K562 (cell line): Measurements from ENCODE around the gene TBC1D10A. TPM values are rescaled to one million over a fixed set of nuclear protein-coding genes. Genes with fewer than 3 reads are reported as not detected.

Source experiments
- ATAC-seq: fragments of 200-7000 bp; cut with Tn5 transposase; 3 replicates; pipeline ENCODE4 v1.9.1; 2020; ENCODE audit warnings: moderate library complexity
- BruUV-seq: library from RNA; stranded (reverse); fragments of 400-500 nt; replicated peaks from 2 replicates; lab custom pipeline; 2021; lab: Mats Ljungman, UMichigan
- CTCF ChIA-PET: fragments of 300-600 bp; formaldehyde crosslinking; extraction: SDS; loops from one replicate; lab custom pipeline; 2021; ENCODE audit warnings: low intra/inter-chr PET ratio; lab: Yijun Ruan, JAX
- POLR2A ChIA-PET: fragments of 300-600, 350-650 bp; sonication (Branson Sonifier 250); formaldehyde crosslinking; extraction: SDS; loops from one replicate; lab custom pipeline; 2021; ENCODE audit warnings: antibody characterized with exemption, inconsistent platforms; lab: Yijun Ruan, JAX
- DNase-seq, 4 experiments: peaks; one replicate each; pipeline versions ENCODE4 v3.0.0 to v3.0.0-alpha.2; 2011 to 2018; ENCODE audit warnings: low spot score in 3 of 4, mixed read lengths in 3 of 4; ENCODE audit errors: extremely low read depth in 1 of 4
- FAIRE-seq: peaks from 2 replicates; lab custom pipeline; 2011; peaks lifted over from hg19 to GRCh38; lab: Jason Lieb, UNC
- H2AFZ ChIP-seq: 2 replicates; pipeline ENCODE4 v1.6.0; 2011; ENCODE audit warnings: low read depth, low read length, control low read depth, inconsistent platforms
- H3K27ac ChIP-seq: fragments of 200-600 bp; 3 replicates; pipeline ENCODE4 v1.8.0; 2011; ENCODE audit warnings: low read depth, mild to moderate bottlenecking, control low read depth, inconsistent platforms, low read length, moderate library complexity, mixed read lengths; ENCODE audit errors: extremely low read depth
- H3K27me3 ChIP-seq, 2 experiments: fragments of 300-600 bp in 1 of 2; 2 replicates in 1 of 2; 3 replicates in 1 of 2; pipeline versions ENCODE4 v1.6.0 to v1.8.0; 2011; ENCODE audit warnings: inconsistent platforms in 2 of 2, low read length in 2 of 2, mild to moderate bottlenecking in 1 of 2, mixed read lengths in 1 of 2, moderate library complexity in 1 of 2; ENCODE audit not compliant: control insufficient read depth in 2 of 2, insufficient read depth in 2 of 2
- H3K36me3 ChIP-seq: fragments of 300-600 bp; 3 replicates; pipeline ENCODE4 v1.8.0; 2011; ENCODE audit warnings: mild to moderate bottlenecking, low read length, inconsistent platforms; ENCODE audit not compliant: control insufficient read depth, insufficient read depth
- H3K4me1 ChIP-seq, 2 experiments: fragments of 200-600 bp in 1 of 2; replicated peaks in 1 of 2; 2 replicates in 1 of 2; 3 replicates in 1 of 2; pipeline versions ENCODE4 v1.5.1 to v1.8.0; 2011; ENCODE audit warnings: inconsistent platforms in 2 of 2, low read length in 2 of 2, mild to moderate bottlenecking in 1 of 2, mixed read lengths in 1 of 2, moderate library complexity in 1 of 2; ENCODE audit not compliant: control insufficient read depth in 2 of 2, insufficient read depth in 2 of 2
- H3K4me2 ChIP-seq: 2 replicates; pipeline ENCODE4 v1.6.1; 2011; ENCODE audit warnings: low read length, control low read depth, inconsistent platforms, mixed read lengths; ENCODE audit not compliant: insufficient read depth
- H3K4me3 ChIP-seq: fragments of 200-600 bp; sonication (generic), shearing (Covaris generic); 2 replicates; pipeline ENCODE4 v1.5.1; 2016; ENCODE audit warnings: control low read depth, inconsistent platforms
- H3K79me2 ChIP-seq: fragments of 200-600 bp; 3 replicates; pipeline ENCODE4 v1.8.0; 2011; ENCODE audit warnings: low read length, inconsistent platforms; ENCODE audit not compliant: control insufficient read depth, insufficient read depth
- H3K9ac ChIP-seq, 2 experiments: 2 replicates each; pipeline versions ENCODE4 v1.6.0 to v1.6.1; 2011; ENCODE audit warnings: low read depth in 2 of 2, low read length in 2 of 2, control low read depth in 1 of 2, inconsistent platforms in 1 of 2, mild to moderate bottlenecking in 1 of 2, mixed read lengths in 1 of 2; ENCODE audit not compliant: insufficient read depth in 1 of 2
- H3K9me1 ChIP-seq: one replicate; pipeline ENCODE4 v1.6.0; 2011; ENCODE audit warnings: inconsistent platforms, mild to moderate bottlenecking, low read length, moderate library complexity; ENCODE audit not compliant: control insufficient read depth, insufficient read depth
- H3K9me3 ChIP-seq: replicated peaks from 2 replicates; pipeline ENCODE4 v1.5.1; 2011; ENCODE audit warnings: low read depth, low read length, inconsistent platforms; ENCODE audit not compliant: control insufficient read depth, insufficient read depth
- H4K20me1 ChIP-seq: replicated peaks from 2 replicates; pipeline ENCODE4 v1.6.1; 2011; ENCODE audit warnings: low read length, inconsistent platforms, mixed read lengths; ENCODE audit not compliant: control insufficient read depth, insufficient read depth
- ETV1 ChIP-seq: fragments of 450-650 bp; conservative IDR thresholded peaks from 2 replicates; pipeline ENCODE4 v1.6.1; 2016; ENCODE audit warnings: missing genetic modification characterization, control low read depth, low read depth, missing compliant biosample characterization
- EWSR1 ChIP-seq: fragments of 450-650 bp; IDR thresholded peaks from 2 replicates; pipeline ENCODE4 v1.6.1; 2018; ENCODE audit warnings: borderline replicate concordance, mild to moderate bottlenecking, low read depth, moderate library complexity; ENCODE audit not compliant: partially characterized antibody
- JUND ChIP-seq, 2 experiments: IDR thresholded peaks; 2 replicates in 1 of 2; 3 replicates in 1 of 2; pipeline ENCODE4 v1.6.1; 2011; ENCODE audit warnings: borderline replicate concordance in 2 of 2, low read depth in 2 of 2, low read length in 2 of 2, improper control_type of control experiment in 1 of 2, missing biosample characterization in 1 of 2, missing genetic modification characterization in 1 of 2, missing genetic modification reagents in 1 of 2
- KDM2B ChIP-seq: fragments of 250-450 bp; sonication (Bioruptor Pico); IDR thresholded peaks from 2 replicates; pipeline ENCODE4 v1.8.0; 2021; ENCODE audit warnings: mild to moderate bottlenecking, moderate library complexity
- RREB1 ChIP-seq: fragments of 250-450 bp; sonication (Bioruptor Pico); IDR thresholded peaks from 2 replicates; pipeline ENCODE4 v1.4.0; 2020
- SMARCE1 ChIP-seq: fragments of 450-650 bp; IDR thresholded peaks from 2 replicates; pipeline ENCODE4 v1.7.1; 2016; ENCODE audit warnings: mild to moderate bottlenecking
- THAP7 ChIP-seq: fragments of 250-450 bp; sonication (Bioruptor Pico); IDR thresholded peaks from 2 replicates; pipeline ENCODE4 v1.5.0; 2021
- ZFP36 ChIP-seq: fragments of 150-350 bp; IDR thresholded peaks from 2 replicates; pipeline ENCODE4 v1.6.1; 2018; ENCODE audit warnings: low read length, low read depth; ENCODE audit not compliant: partially characterized antibody
- ZNF311 ChIP-seq: fragments of 250-450 bp; sonication (Bioruptor Pico); IDR thresholded peaks from 2 replicates; pipeline ENCODE4 v1.4.0; 2020; ENCODE audit warnings: mild to moderate bottlenecking, moderate library complexity
- ZNF408 ChIP-seq: fragments of 250-450 bp; sonication (Bioruptor Pico); IDR thresholded peaks from 2 replicates; pipeline ENCODE4 v1.4.0; 2020; ENCODE audit warnings: low read depth, mild to moderate bottlenecking, moderate library complexity
- WGBS: fragments of 100-300 bp; shearing (Covaris generic); methylation state at CpG from one replicate; pipeline ENCODE4 v1.1.6; 2016; ENCODE audit warnings: low coverage, mixed read lengths; ENCODE audit not compliant: insufficient coverage; ENCODE audit errors: missing lambda C conversion rate; 5-methylcytosine and 5-hydroxymethylcytosine counted together
- in situ Hi-C: fragments of 300-500 bp; cut with MboI; formaldehyde crosslinking; loops from 4 replicates; pipeline ENCODE4 v1.15.0; 2018; ENCODE audit warnings: inconsistent platforms, mixed read lengths
- intact Hi-C: fragments of 100-400 bp; cut with micrococcal nuclease; formaldehyde crosslinking; loops from 2 replicates; pipeline ENCODE4 v1.14.2; 2022
- polyA plus RNA-seq, 8 experiments: library from polyadenylated mRNA; depleted of rRNA in 4 of 8; stranded (reverse) in 5 of 8; unstranded in 3 of 8; fragments of >200 nt; fragmentation: Nextera tagmentation in 2 of 8; fragmentation: Illumina TruSeq in 1 of 8; extraction: Ambion mirVana in 2 of 8; extraction: Trizol in 1 of 8; gene quantifications; 2 replicates each; pipeline versions ENCODE4 v1.2.1 to v1.2.3, GENCODE V29; 2011 to 2014; ENCODE audit warnings: inconsistent platforms in 1 of 8, missing spikeins in 1 of 8
- total RNA-seq, 7 experiments: library from RNA; depleted of rRNA in 6 of 7; stranded (reverse); fragments of >200 nt in 6 of 7; fragmentation: Illumina TruSeq in 2 of 7; extraction: Trizol in 2 of 7; gene quantifications; 2 replicates each; pipeline versions ENCODE4 v1.2.1 to v1.2.3, GENCODE V29; 2011 to 2021; ENCODE audit warnings: low replicate concordance in 1 of 7
- TF ChIP-seq, protein P1 (sequence below): sonication (generic); formaldehyde crosslinking; IDR thresholded peaks from 2 replicates; pipeline ENCODE4 v1.8.0; 2022; ENCODE audit warnings: missing genetic modification reagents, mild to moderate bottlenecking, moderate library complexity, borderline replicate concordance

Gene TBC1D10A
- total and polyA plus RNA-seq, 9 of the 15 experiments (the other 6 are each of a cell fraction or from before 2014, with no cell fraction given): 0.13 to 10.4 (median 4.6) TPM

- no peak for TF ChIP-seq EWSR1
Observed at GRCh38 chr22:30313527-30314363, 13.0 kb downstream of the TBC1D10A start (continued).

DNA sequence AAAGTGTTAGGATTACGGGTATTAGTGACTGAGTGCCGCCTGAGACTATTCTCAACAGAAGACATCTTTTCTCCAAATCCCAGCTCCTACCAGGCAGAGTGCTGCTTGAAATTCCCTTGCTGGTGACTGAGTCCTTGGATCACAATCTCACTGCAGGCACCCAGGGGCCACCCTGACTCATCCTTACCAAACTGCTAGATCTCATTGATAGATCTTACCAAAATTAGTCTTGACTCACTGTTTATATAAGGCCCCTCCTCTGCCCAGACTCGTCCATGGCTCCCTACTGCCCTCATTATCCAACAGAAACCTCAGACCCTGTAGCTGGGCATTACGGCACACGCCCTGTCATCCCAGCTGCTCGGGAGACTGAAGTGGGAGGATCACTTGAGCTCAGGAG, 14.7 kb downstream of the TBC1D10A start:
- intact Hi-C loops: no loop called here
- in situ Hi-C loops: no loop called here
- Histone ChIP-seq H3K4me2 (no peak overlapping the region), H4K20me1 (peaks cover 4% of the 10 kb centered on the region; the same call in 1 of the 2 replicates), H3K79me2 (no peaks in the 10 kb centered on the region; the same call in 1 of the 3 replicates), H3K27me3 (no peaks in the 10 kb centered on the region), H3K9ac (no peak overlapping the region), H3K36me3 (no peaks in the 10 kb centered on the region), H3K4me1 (peaks cover 10 to 33% of the 10 kb centered on the region in 2 experiments), H3K4me3 (no peak overlapping the region), H2AFZ (no peak overlapping the region), H3K9me1 (no peaks in the 10 kb centered on the region), H3K27ac (no peak overlapping the region), H3K9me3 (no peaks in the 10 kb centered on the region)
- DNase-seq (no peak), ATAC-seq (no peak), FAIRE-seq (no peak)
- no TSS peak for BruUV-seq
- POLR2A ChIA-PET: interaction anchor here (0.6 kb wide), 1 partner anchor 16 kb away, joined by 4 read pairs; no protein-coding TSS in a partner anchor
- CTCF ChIA-PET: no interaction called here
- WGBS: 46% methylated on average over 6 of the region's 6 CpGs
- TF ChIP-seq ZFP36 (peak; percentile 50), RREB1 (no peak), ZNF408 (CRISPR knock-in tag) (no peak), KDM2B (CRISPR knock-in tag) (no peak), ETV1 (no peak), JUND (IDR thresholded peaks at IDR 0.05; ENCODE audit: borderline replicate concordance, low read depth, low read length) (peak; percentile 51; the same call in 1 of the 2 replicates), JUND (tag; IDR thresholded peaks at IDR 0.05; ENCODE audit: borderline replicate concordance, low read depth, low read length) (no peak; the same call in 2 of the 3 replicates), SMARCE1 (0 out of 2 replicates have a peak, but pooled peaks have one; percentile 14), THAP7 (CRISPR knock-in tag) (no peak), ZNF311 (CRISPR knock-in tag) (no peak)
- TF ChIP-seq, protein P1, sequence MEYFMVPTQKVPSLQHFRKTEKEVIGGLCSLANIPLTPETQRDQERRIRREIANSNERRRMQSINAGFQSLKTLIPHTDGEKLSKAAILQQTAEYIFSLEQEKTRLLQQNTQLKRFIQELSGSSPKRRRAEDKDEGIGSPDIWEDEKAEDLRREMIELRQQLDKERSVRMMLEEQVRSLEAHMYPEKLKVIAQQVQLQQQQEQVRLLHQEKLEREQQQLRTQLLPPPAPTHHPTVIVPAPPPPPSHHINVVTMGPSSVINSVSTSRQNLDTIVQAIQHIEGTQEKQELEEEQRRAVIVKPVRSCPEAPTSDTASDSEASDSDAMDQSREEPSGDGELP (CRISPR knock-in tag): no peak; the same call in 1 of the 2 replicates
